Measurements from ENCODE around the gene PAXIP1.
"Not testable (repeated sequence)": the region's sequence is repeated elsewhere in the genome, so short reads cannot be mapped to it uniquely, and the experiment has no call there.

The PAXIP1 gene

GRCh38 chr7:154942691-154943090, 60.2 kb downstream of the PAXIP1 start:
- Histone ChIP-seq H3K9ac (no peak overlapping the region), H3K36me3 (peaks cover 43 to 76% (median 72%) of the 10 kb centered on the region in 11 experiments), H3K27ac (no peak overlapping the region), H3K27me3 (no peaks in the 10 kb centered on the region), H4K20me1 (0 out of 22 replicates have a peak, but pooled peaks cover 0 to 6% (median 0%) of the 10 kb centered on the region in 11 experiments), H3K4me2 (no peak overlapping the region), H3K4me1 (peaks cover 0 to 14% (median under 1%) of the 10 kb centered on the region in 10 experiments; a peak in 8 of 20 replicates), H3K9me3 (replicated peaks in 1 of 11) (peaks cover 0 to 28% (median 19%) of the 10 kb centered on the region in 11 experiments; a peak in 18 of 22 replicates), H3K4me3 (no peak overlapping the region)
- no peak for TF ChIP-seq Cebpa-rat (IDR thresholded peaks at IDR 0.05)

GRCh38 chr7:154937837-154938236, 65.1 kb downstream of the PAXIP1 start:
- H3K4me1 ChIP-seq = peaks cover 0 to 20% (median 2%) of the 10 kb centered on the region in 10 experiments; a peak in 8 of 20 replicates
- H3K9me3 ChIP-seq (replicated peaks in 1 of 11) = peaks cover 29 to 75% (median 61%) of the 10 kb centered on the region in 11 experiments
- no peaks in the 10 kb centered on the region for H3K27me3 ChIP-seq
- no peak for TF ChIP-seq Cebpa-rat (IDR thresholded peaks at IDR 0.05)
- H4K20me1 ChIP-seq = no peaks in the 10 kb centered on the region
- H3K4me2 ChIP-seq = peak overlapping the region in 6 of 11 experiments; percentile 3 to 48 (median 36); a peak in 7 of 22 replicates
- no peak overlapping the region for H3K4me3 ChIP-seq
- peaks cover 28 to 50% (median 45%) of the 10 kb centered on the region in 11 experiments for H3K36me3 ChIP-seq
- no peak overlapping the region for H3K27ac ChIP-seq
- H3K9ac ChIP-seq = no peak overlapping the region

GRCh38 chr7:154934353-154934952, 68.5 kb downstream of the PAXIP1 start:
- Histone ChIP-seq H3K4me1 (peaks cover 2 to 25% (median 11%) of the 10 kb centered on the region in 10 experiments), H3K36me3 (peaks cover 13 to 31% (median 25%) of the 10 kb centered on the region in 11 experiments), H3K9me3 (replicated peaks in 1 of 11) (peaks cover 36 to 73% (median 58%) of the 10 kb centered on the region in 11 experiments), H3K4me3 (peak overlapping the region in 7 of 10 experiments; percentile 8 to 47 (median 26); a peak in 8 of 20 replicates)
- not testable (repeated sequence) for H3K27me3 ChIP-seq, H3K9ac ChIP-seq, H3K27ac ChIP-seq, H3K4me2 ChIP-seq, H4K20me1 ChIP-seq

GRCh38 chr7:154931906-154932305, 71.0 kb downstream of the PAXIP1 start:
- Histone ChIP-seq H3K27ac (no peak overlapping the region), H3K36me3 (peaks cover 13 to 31% (median 25%) of the 10 kb centered on the region in 11 experiments), H3K27me3 (no peaks in the 10 kb centered on the region), H3K9ac (no peak overlapping the region), H3K4me2 (no peak overlapping the region), H3K4me3 (no peak overlapping the region), H3K9me3 (replicated peaks in 1 of 11) (peaks cover 36 to 51% (median 49%) of the 10 kb centered on the region in 11 experiments), H4K20me1 (no peaks in the 10 kb centered on the region), H3K4me1 (peaks cover 10 to 25% (median 13%) of the 10 kb centered on the region in 10 experiments)
- TF ChIP-seq Cebpa-rat (IDR thresholded peaks at IDR 0.05) = no peak

GRCh38 chr7:154929006-154929726, 73.8 kb downstream of the PAXIP1 start:
- Histone ChIP-seq H3K9ac (peak overlapping the region; percentile 63 to 82 (median 76)), H4K20me1 (no peaks in the 10 kb centered on the region), H3K9me3 (replicated peaks in 1 of 11) (peaks cover 18 to 23% (median 22%) of the 10 kb centered on the region in 11 experiments), H3K4me2 (peak overlapping the region; percentile 79 to 98 (median 92)), H3K4me1 (peaks cover 10 to 25% (median 13%) of the 10 kb centered on the region in 10 experiments), H3K27me3 (no peaks in the 10 kb centered on the region), H3K36me3 (peaks cover 9 to 17% (median 14%) of the 10 kb centered on the region in 11 experiments; a peak in 20 of 22 replicates), H3K27ac (peak overlapping the region; percentile 44 to 80 (median 67); a peak in 20 of 22 replicates), H3K4me3 (peak overlapping the region; percentile 62 to 77 (median 66))
- TF ChIP-seq Cebpa-rat (IDR thresholded peaks at IDR 0.05) = no peak

- peak overlapping the region; percentile 79 to 98 (median 92) for H3K4me2 ChIP-seq
- peak overlapping the region; percentile 63 to 82 (median 76) for H3K9ac ChIP-seq
- H3K9me3 ChIP-seq (replicated peaks in 1 of 11) = peaks cover 10 to 15% (median 14%) of the 10 kb centered on the region in 11 experiments
- H3K4me3 ChIP-seq = peak overlapping the region; percentile 62 to 77 (median 66)
- peaks cover 2 to 9% (median 6%) of the 10 kb centered on the region in 11 experiments; a peak in 17 of 22 replicates for H3K36me3 ChIP-seq
- H3K27ac ChIP-seq = peak overlapping the region; percentile 44 to 80 (median 67); a peak in 21 of 22 replicates
- no peak for TF ChIP-seq Cebpa-rat (IDR thresholded peaks at IDR 0.05)
- no peaks in the 10 kb centered on the region for H4K20me1 ChIP-seq
- no peaks in the 10 kb centered on the region for H3K27me3 ChIP-seq
- peaks cover 10 to 25% (median 13%) of the 10 kb centered on the region in 10 experiments for H3K4me1 ChIP-seq
Measured at GRCh38 chr7:154928136-154929005, 74.6 kb downstream of the PAXIP1 start.

- Histone ChIP-seq H3K4me2 (peak overlapping the region; percentile 79 to 98 (median 92)), H3K27me3 (no peaks in the 10 kb centered on the region), H3K9ac (peak overlapping the region; percentile 63 to 82 (median 76)), H3K36me3 (peaks cover 0 to 3% (median 1%) of the 10 kb centered on the region in 11 experiments; a peak in 6 of 22 replicates), H4K20me1 (no peaks in the 10 kb centered on the region), H3K9me3 (replicated peaks in 1 of 11) (peaks cover 4 to 12% (median 8%) of the 10 kb centered on the region in 11 experiments), H3K4me1 (peaks cover 10 to 25% (median 13%) of the 10 kb centered on the region in 10 experiments), H3K4me3 (peak overlapping the region; percentile 62 to 77 (median 66)), H3K27ac (peak overlapping the region; percentile 44 to 80 (median 67); a peak in 21 of 22 replicates)
- TF ChIP-seq Cebpa-rat (IDR thresholded peaks at IDR 0.05) = peak in 2 of 11 experiments; percentile 25 to 32; a peak in 2 of 22 replicates
Measured at GRCh38 chr7:154927624-154928125, 75.2 kb downstream of the PAXIP1 start.

GRCh38 chr7:154922472-154922871, 80.5 kb downstream of the PAXIP1 start:
- H3K4me1 ChIP-seq, H3K27ac ChIP-seq, H3K27me3 ChIP-seq, H3K4me3 ChIP-seq, H3K4me2 ChIP-seq, H3K9ac ChIP-seq, H4K20me1 ChIP-seq, H3K36me3 ChIP-seq: not testable (repeated sequence)
- H3K9me3 ChIP-seq (replicated peaks in 1 of 11) = peaks cover 7 to 15% (median 11%) of the 10 kb centered on the region in 11 experiments

All from BLaER1 treated with 17β-estradiol and CSF1 and Interleukin-3, amounts not matched to agents 10 nM and 100 nM (cell line).